ENCODE data around the gene DGAT2.

DNA sequence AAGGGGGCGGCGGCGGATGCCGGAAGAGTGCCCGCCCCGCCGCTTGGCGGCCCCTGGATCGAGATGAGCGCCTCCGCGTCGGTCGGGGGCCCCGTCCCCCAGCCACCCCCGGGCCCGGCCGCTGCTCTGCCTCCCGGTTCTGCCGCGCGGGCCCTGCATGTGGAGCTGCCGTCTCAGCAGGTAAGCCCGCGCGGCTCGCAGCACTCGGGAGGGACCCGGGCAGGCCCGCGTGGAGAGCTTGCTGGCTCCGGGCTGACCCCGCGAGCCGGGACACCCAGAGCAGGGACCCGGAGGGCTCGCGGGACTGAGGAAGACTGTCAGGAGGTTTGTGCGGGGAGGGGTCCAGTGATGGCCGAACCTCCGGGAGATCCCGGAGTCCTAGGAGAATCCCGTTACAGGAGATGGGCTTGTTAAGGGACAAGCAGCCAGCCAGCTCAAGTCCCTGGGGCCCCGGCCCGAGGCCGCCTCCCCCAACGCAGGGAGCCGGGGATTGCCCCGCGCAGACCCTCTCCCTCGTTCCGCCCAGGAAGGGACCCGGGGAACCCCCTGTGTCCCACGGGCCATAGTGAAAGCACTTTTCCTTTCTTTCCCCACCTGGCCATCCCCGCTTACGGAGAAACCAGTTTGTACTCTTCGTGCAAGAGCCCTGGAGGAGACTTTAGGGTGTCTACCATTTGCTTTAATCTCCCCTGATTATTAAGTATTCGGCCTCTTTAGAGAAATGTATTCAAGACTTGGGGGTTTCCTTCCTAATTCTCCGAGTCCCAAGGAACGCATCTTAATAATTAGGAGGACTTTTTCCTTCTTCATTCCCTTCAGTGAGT lies 47.0 kb downstream of the DGAT2 start:
- TF ChIP-seq, protein P1, sequence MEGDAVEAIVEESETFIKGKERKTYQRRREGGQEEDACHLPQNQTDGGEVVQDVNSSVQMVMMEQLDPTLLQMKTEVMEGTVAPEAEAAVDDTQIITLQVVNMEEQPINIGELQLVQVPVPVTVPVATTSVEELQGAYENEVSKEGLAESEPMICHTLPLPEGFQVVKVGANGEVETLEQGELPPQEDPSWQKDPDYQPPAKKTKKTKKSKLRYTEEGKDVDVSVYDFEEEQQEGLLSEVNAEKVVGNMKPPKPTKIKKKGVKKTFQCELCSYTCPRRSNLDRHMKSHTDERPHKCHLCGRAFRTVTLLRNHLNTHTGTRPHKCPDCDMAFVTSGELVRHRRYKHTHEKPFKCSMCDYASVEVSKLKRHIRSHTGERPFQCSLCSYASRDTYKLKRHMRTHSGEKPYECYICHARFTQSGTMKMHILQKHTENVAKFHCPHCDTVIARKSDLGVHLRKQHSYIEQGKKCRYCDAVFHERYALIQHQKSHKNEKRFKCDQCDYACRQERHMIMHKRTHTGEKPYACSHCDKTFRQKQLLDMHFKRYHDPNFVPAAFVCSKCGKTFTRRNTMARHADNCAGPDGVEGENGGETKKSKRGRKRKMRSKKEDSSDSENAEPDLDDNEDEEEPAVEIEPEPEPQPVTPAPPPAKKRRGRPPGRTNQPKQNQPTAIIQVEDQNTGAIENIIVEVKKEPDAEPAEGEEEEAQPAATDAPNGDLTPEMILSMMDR (IDR thresholded peaks at IDR 0.05) = no peak
- TF ChIP-seq POLR2A (IDR thresholded peaks at IDR 0.05) = peak in 2 of 3 donors; percentile 32 to 47

All from body of pancreas (tissue), 4 donors.